Central memory CD8-positive, alpha-beta T cell (primary cell): ENCODE data around the gene MUC13.

ENCODE experiments used
- ATAC-seq: fragments of 150-1000 bp; cut with Tn5 transposase; replicated peaks from 2 replicates; pipeline ENCODE4 v1.10.0; 2022; ENCODE audit warnings: mild to moderate bottlenecking, moderate FRiP score, moderate number of reproducible peaks; ENCODE audit not compliant: poor library complexity, severe bottlenecking; ENCODE audit errors: extremely low read depth
- DNase-seq, 2 donors: peaks; one replicate each; pipeline ENCODE4 v3.0.0; 2021; ENCODE audit warnings: low spot score in 2 of 2
- H3K27ac Mint-ChIP-seq: one replicate; pipeline ENCODE4 v1.8.0; 2022; ENCODE audit warnings: low read depth, mild to moderate bottlenecking, moderate library complexity, mixed read lengths
- H3K27me3 Mint-ChIP-seq: one replicate; pipeline ENCODE4 v1.8.0; 2022; ENCODE audit warnings: mixed read lengths
- H3K36me3 Mint-ChIP-seq: one replicate; pipeline ENCODE4 v1.8.0; 2022; ENCODE audit warnings: mild to moderate bottlenecking, moderate library complexity, mixed read lengths; ENCODE audit not compliant: insufficient read depth
- H3K4me1 Mint-ChIP-seq: one replicate; pipeline ENCODE4 v1.8.0; 2022; ENCODE audit warnings: mixed read lengths
- H3K4me3 Mint-ChIP-seq: one replicate; pipeline ENCODE4 v1.8.0; 2022; ENCODE audit warnings: mild to moderate bottlenecking, moderate library complexity, mixed read lengths
- H3K9me3 Mint-ChIP-seq: one replicate; pipeline ENCODE4 v1.8.0; 2022; ENCODE audit warnings: mixed read lengths

MUC13 gene

GRCh38 chr3:124915254-124915653 lies 19.3 kb downstream of the MUC13 start:
- ATAC-seq (no peak), DNase-seq (no peak)
- Mint-ChIP-seq H3K27me3 (peaks cover 29% of the 10 kb centered on the region), H3K4me3 (no peak overlapping the region), H3K9me3 (no peaks in the 10 kb centered on the region), H3K36me3 (peaks cover 3% of the 10 kb centered on the region), H3K27ac (no peak overlapping the region), H3K4me1 (no peaks in the 10 kb centered on the region)

- no peak for DNase-seq
- no peak overlapping the region for H3K4me3 Mint-ChIP-seq
- ATAC-seq: no peak
- no peaks in the 10 kb centered on the region for H3K36me3 Mint-ChIP-seq
- H3K27ac Mint-ChIP-seq: no peak overlapping the region
- no peaks in the 10 kb centered on the region for H3K4me1 Mint-ChIP-seq
- no peaks in the 10 kb centered on the region for H3K27me3 Mint-ChIP-seq
- no peaks in the 10 kb centered on the region for H3K9me3 Mint-ChIP-seq
Observed at GRCh38 chr3:124907957-124908356, 26.6 kb downstream of the MUC13 start.

GRCh38 chr3:124904835-124905492 lies 29.6 kb downstream of the MUC13 start:
- H3K9me3 Mint-ChIP-seq: no peaks in the 10 kb centered on the region
- H3K36me3 Mint-ChIP-seq: peaks cover 1% of the 10 kb centered on the region
- no peak overlapping the region for H3K4me3 Mint-ChIP-seq
- ATAC-seq (no peak), DNase-seq (no peak)
- H3K27me3 Mint-ChIP-seq: no peaks in the 10 kb centered on the region
- H3K4me1 Mint-ChIP-seq: peaks cover 11% of the 10 kb centered on the region
- no peak overlapping the region for H3K27ac Mint-ChIP-seq

- peaks cover 1% of the 10 kb centered on the region for H3K36me3 Mint-ChIP-seq
- no peak overlapping the region for H3K4me3 Mint-ChIP-seq
- H3K9me3 Mint-ChIP-seq: no peaks in the 10 kb centered on the region
- H3K27ac Mint-ChIP-seq: no peak overlapping the region
- ATAC-seq (no peak), DNase-seq (no peak)
- H3K4me1 Mint-ChIP-seq: peaks cover 11% of the 10 kb centered on the region
- no peaks in the 10 kb centered on the region for H3K27me3 Mint-ChIP-seq
Observed at GRCh38 chr3:124903896-124904834, 30.4 kb downstream of the MUC13 start.

- Mint-ChIP-seq H3K27ac (no peak overlapping the region), H3K4me1 (peaks cover 11% of the 10 kb centered on the region), H3K9me3 (no peaks in the 10 kb centered on the region), H3K36me3 (peaks cover 1% of the 10 kb centered on the region), H3K27me3 (no peaks in the 10 kb centered on the region), H3K4me3 (no peak overlapping the region)
- ATAC-seq: no peak
- no peak for DNase-seq
Observed at GRCh38 chr3:124896824-124897526, 37.6 kb downstream of the MUC13 start.

GRCh38 chr3:124895756-124896155 lies 38.8 kb downstream of the MUC13 start:
- peaks cover 3% of the 10 kb centered on the region for H3K27me3 Mint-ChIP-seq
- no peak for DNase-seq
- H3K4me3 Mint-ChIP-seq: no peak overlapping the region
- no peaks in the 10 kb centered on the region for H3K9me3 Mint-ChIP-seq
- H3K36me3 Mint-ChIP-seq: no peaks in the 10 kb centered on the region
- no peak overlapping the region for H3K27ac Mint-ChIP-seq
- ATAC-seq: no peak
- H3K4me1 Mint-ChIP-seq: peaks cover 4% of the 10 kb centered on the region

GRCh38 chr3:124893526-124893925 lies 41.0 kb downstream of the MUC13 start:
- no peak overlapping the region for H3K4me3 Mint-ChIP-seq
- ATAC-seq: no peak
- no peaks in the 10 kb centered on the region for H3K36me3 Mint-ChIP-seq
- no peaks in the 10 kb centered on the region for H3K9me3 Mint-ChIP-seq
- no peak for DNase-seq
- H3K4me1 Mint-ChIP-seq: no peaks in the 10 kb centered on the region
- H3K27me3 Mint-ChIP-seq: peaks cover 22% of the 10 kb centered on the region
- H3K27ac Mint-ChIP-seq: no peak overlapping the region

- no peak overlapping the region for H3K4me3 Mint-ChIP-seq
- H3K4me1 Mint-ChIP-seq: peaks cover 5% of the 10 kb centered on the region
- H3K27me3 Mint-ChIP-seq: peaks cover 40% of the 10 kb centered on the region
- H3K27ac Mint-ChIP-seq: no peak overlapping the region
- DNase-seq (no peak), ATAC-seq (no peak)
- no peaks in the 10 kb centered on the region for H3K9me3 Mint-ChIP-seq
- H3K36me3 Mint-ChIP-seq: no peaks in the 10 kb centered on the region
Observed at GRCh38 chr3:124890573-124891190, 43.9 kb downstream of the MUC13 start.

- no peaks in the 10 kb centered on the region for H3K9me3 Mint-ChIP-seq
- DNase-seq (no peak), ATAC-seq (no peak)
- no peaks in the 10 kb centered on the region for H3K36me3 Mint-ChIP-seq
- peak overlapping the region; percentile 63 for H3K4me3 Mint-ChIP-seq
- peaks cover 5% of the 10 kb centered on the region for H3K4me1 Mint-ChIP-seq
- no peak overlapping the region for H3K27ac Mint-ChIP-seq
- peaks cover 51% of the 10 kb centered on the region for H3K27me3 Mint-ChIP-seq
Observed at GRCh38 chr3:124888482-124889441, 45.8 kb downstream of the MUC13 start.

- ATAC-seq (no peak), DNase-seq (no peak)
- Mint-ChIP-seq H3K27ac (no peak overlapping the region), H3K4me3 (peak overlapping the region; percentile 63), H3K4me1 (peaks cover 5% of the 10 kb centered on the region), H3K36me3 (no peaks in the 10 kb centered on the region), H3K9me3 (no peaks in the 10 kb centered on the region), H3K27me3 (peaks cover 57% of the 10 kb centered on the region)
Observed at GRCh38 chr3:124887932-124888298, 46.6 kb downstream of the MUC13 start.

- H3K4me3 Mint-ChIP-seq: peak within 1 kb of the TSS; percentile 72
- peaks cover 5% of the 10 kb centered on the region for H3K4me1 Mint-ChIP-seq
- peak; percentile 49 for ATAC-seq
- H3K27ac Mint-ChIP-seq: no peak within 1 kb of the TSS
- no peak for DNase-seq
- no peaks in the 10 kb centered on the region for H3K9me3 Mint-ChIP-seq
- peaks cover 63% of the 10 kb centered on the region for H3K27me3 Mint-ChIP-seq
- H3K36me3 Mint-ChIP-seq: no peaks in the 10 kb centered on the region
Observed at GRCh38 chr3:124887177-124887931, 47.2 kb downstream of the MUC13 start, which contains the start of gene ITGB5. ITGB5 (minus strand) TSS chr3:124887365; CDS start chr3:124887000, 365 bp downstream.
